Neutrophil (primary cell): Measurements from ENCODE around the gene PLCH2.

Experiments
- H3K27ac ChIP-seq: fragments of 200-600 bp; sonication (generic); 2 replicates; pipeline ENCODE4 v1.5.1; 2016; ENCODE audit warnings: mild to moderate bottlenecking, moderate library complexity
- H3K27me3 ChIP-seq: fragments of 200-600 bp; sonication (generic); 2 replicates; pipeline ENCODE4 v1.6.0; 2016; ENCODE audit warnings: mild to moderate bottlenecking
- H3K36me3 ChIP-seq: fragments of 200-600 bp; sonication (generic); 2 replicates; pipeline ENCODE4 v1.5.1; 2017
- H3K4me1 ChIP-seq, 2 experiments: fragments of 200-600 bp in 1 of 2; sonication (generic) in 1 of 2; 1 replicate in 1 of 2; 2 replicates in 1 of 2; pipeline versions ENCODE4 v1.5.1 to v1.6.1; 2013 to 2016; ENCODE audit warnings: low read depth in 1 of 2, low read length in 1 of 2, mild to moderate bottlenecking in 1 of 2, moderate library complexity in 1 of 2; ENCODE audit not compliant: control insufficient read depth in 1 of 2, insufficient read depth in 1 of 2
- H3K4me3 ChIP-seq, 2 experiments: fragments of 200-600 bp in 1 of 2; sonication (generic) in 1 of 2; 1 replicate in 1 of 2; 2 replicates in 1 of 2; pipeline ENCODE4 v1.5.1; 2013 to 2016; ENCODE audit warnings: low read depth in 1 of 2, low read length in 1 of 2, mild to moderate bottlenecking in 1 of 2, moderate library complexity in 1 of 2
- H3K9me3 ChIP-seq: fragments of 200-600 bp; sonication (generic); 2 replicates; pipeline ENCODE4 v1.5.1; 2016
- TF ChIP-seq, protein P1 (sequence below): fragments of 200-600 bp; sonication (generic); IDR thresholded peaks from 2 replicates; pipeline ENCODE4 v1.5.1; 2016; ENCODE audit warnings: antibody characterized with exemption

PLCH2 gene

DNA sequence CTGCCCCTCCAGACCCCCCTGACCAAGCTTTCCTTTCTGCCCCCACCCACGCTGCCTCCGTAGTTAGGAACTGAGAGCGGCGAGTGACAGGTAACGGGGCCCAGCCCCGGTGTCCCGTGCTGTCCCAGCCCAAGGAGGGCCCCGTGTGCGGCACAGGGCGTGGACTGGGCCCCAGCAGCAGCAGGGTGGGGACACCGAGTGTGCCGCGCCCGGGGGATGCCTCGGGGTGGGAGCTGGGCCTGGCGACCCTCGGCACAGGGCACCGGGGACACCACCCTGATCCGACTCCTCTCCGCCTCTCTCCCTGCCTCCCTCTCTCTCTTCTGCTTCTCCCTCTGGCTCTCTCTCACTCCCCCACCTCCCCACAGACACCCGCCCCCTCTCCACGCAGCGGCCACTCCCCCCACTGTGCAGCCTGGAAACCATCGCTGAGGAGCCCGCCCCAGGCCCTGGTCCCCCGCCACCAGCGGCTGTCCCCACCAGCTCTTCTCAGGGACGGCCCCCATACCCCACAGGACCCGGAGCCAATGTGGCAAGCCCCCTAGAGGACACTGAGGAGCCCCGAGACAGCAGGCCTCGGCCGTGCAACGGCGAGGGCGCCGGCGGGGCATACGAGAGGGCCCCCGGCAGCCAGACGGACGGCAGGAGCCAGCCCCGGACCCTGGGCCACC lies 27.6 kb downstream of the PLCH2 start:
- no peak overlapping the region for H3K4me3 ChIP-seq
- H3K27ac ChIP-seq, result no peak overlapping the region
- H3K27me3 ChIP-seq, result peaks cover 11% of the 10 kb centered on the region
- peaks cover 19% of the 10 kb centered on the region for H3K36me3 ChIP-seq
- TF ChIP-seq, protein P1, sequence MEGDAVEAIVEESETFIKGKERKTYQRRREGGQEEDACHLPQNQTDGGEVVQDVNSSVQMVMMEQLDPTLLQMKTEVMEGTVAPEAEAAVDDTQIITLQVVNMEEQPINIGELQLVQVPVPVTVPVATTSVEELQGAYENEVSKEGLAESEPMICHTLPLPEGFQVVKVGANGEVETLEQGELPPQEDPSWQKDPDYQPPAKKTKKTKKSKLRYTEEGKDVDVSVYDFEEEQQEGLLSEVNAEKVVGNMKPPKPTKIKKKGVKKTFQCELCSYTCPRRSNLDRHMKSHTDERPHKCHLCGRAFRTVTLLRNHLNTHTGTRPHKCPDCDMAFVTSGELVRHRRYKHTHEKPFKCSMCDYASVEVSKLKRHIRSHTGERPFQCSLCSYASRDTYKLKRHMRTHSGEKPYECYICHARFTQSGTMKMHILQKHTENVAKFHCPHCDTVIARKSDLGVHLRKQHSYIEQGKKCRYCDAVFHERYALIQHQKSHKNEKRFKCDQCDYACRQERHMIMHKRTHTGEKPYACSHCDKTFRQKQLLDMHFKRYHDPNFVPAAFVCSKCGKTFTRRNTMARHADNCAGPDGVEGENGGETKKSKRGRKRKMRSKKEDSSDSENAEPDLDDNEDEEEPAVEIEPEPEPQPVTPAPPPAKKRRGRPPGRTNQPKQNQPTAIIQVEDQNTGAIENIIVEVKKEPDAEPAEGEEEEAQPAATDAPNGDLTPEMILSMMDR, result no peak
- no peaks in the 10 kb centered on the region for H3K4me1 ChIP-seq
- no peaks in the 10 kb centered on the region for H3K9me3 ChIP-seq

DNA sequence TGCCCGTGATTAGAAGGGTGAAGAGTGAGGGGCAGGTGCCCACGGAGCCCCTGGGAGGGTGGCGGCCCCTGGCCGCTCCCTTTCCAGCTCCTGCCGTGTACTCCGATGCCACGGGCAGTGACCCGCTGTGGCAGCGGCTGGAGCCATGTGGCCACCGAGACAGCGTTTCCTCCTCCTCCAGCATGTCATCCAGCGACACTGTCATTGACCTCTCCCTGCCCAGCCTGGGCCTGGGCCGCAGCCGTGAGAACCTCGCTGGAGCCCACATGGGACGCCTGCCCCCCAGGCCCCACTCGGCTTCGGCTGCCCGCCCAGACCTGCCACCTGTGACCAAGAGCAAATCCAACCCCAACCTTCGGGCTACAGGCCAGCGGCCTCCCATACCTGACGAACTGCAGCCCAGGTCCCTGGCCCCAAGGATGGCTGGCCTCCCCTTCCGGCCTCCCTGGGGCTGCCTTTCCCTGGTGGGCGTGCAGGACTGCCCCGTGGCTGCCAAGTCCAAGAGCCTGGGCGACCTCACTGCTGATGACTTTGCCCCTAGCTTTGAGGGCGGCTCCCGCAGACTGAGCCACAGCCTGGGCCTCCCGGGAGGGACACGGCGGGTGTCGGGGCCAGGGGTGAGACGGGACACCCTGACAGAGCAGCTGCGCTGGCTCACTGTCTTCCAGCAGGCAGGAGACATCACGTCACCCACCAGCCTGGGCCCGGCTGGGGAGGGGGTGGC lies 28.3 kb downstream of the PLCH2 start:
- H3K36me3 ChIP-seq, result peaks cover 26% of the 10 kb centered on the region
- no peaks in the 10 kb centered on the region for H3K9me3 ChIP-seq
- H3K27me3 ChIP-seq, result peaks cover 11% of the 10 kb centered on the region
- TF ChIP-seq, protein P1, result no peak
- H3K4me3 ChIP-seq, result no peak overlapping the region
- no peak overlapping the region for H3K27ac ChIP-seq
- H3K4me1 ChIP-seq, result no peaks in the 10 kb centered on the region

DNA sequence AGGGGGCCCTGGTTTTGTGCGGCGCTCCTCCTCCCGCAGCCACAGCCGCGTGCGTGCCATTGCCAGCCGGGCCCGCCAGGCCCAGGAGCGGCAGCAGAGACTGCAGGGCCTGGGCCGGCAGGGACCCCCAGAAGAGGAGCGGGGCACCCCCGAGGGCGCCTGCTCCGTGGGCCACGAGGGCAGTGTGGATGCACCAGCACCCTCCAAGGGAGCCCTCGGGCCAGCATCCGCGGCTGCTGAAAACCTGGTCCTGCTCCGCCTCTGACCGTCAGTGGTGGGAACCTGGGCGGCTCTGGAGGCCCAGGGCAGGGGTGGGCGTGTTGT lies 28.8 kb downstream of the PLCH2 start:
- Histone ChIP-seq H3K9me3 (no peaks in the 10 kb centered on the region), H3K4me3 (no peak overlapping the region), H3K4me1 (no peaks in the 10 kb centered on the region), H3K27ac (no peak overlapping the region), H3K27me3 (peaks cover 11% of the 10 kb centered on the region), H3K36me3 (peaks cover 31% of the 10 kb centered on the region)
- TF ChIP-seq, protein P1, result no peak

DNA sequence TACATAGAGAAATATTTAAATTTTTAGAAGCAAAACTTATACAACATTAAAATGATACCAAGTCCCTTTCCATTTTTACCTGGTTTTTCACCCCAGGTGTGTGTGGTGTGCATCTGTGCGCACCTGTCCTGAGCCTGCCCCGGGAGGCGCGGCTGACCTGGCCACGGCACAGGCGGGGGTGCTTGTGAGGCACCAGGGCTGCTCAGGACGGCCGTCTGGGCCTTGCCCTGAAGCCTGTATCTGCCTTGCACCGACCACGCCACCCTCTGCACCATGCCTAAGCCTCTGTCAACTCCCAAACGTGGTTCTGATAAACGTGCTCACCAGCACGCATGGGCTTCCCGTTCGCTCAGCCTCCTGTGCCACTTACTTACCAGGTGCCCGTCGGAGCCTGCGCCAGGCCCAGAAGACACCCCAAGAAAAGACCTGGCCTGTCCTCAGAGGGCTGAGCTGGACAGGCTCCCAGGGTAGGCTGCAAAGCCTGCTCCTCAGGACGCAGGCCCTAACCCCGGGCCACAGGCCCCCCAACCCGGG lies 29.4 kb downstream of the PLCH2 start:
- Histone ChIP-seq H3K27me3 (peaks cover 11% of the 10 kb centered on the region), H3K27ac (no peak overlapping the region), H3K9me3 (no peaks in the 10 kb centered on the region), H3K36me3 (peaks cover 37% of the 10 kb centered on the region), H3K4me1 (no peaks in the 10 kb centered on the region), H3K4me3 (no peak overlapping the region)
- TF ChIP-seq, protein P1, result no peak

DNA sequence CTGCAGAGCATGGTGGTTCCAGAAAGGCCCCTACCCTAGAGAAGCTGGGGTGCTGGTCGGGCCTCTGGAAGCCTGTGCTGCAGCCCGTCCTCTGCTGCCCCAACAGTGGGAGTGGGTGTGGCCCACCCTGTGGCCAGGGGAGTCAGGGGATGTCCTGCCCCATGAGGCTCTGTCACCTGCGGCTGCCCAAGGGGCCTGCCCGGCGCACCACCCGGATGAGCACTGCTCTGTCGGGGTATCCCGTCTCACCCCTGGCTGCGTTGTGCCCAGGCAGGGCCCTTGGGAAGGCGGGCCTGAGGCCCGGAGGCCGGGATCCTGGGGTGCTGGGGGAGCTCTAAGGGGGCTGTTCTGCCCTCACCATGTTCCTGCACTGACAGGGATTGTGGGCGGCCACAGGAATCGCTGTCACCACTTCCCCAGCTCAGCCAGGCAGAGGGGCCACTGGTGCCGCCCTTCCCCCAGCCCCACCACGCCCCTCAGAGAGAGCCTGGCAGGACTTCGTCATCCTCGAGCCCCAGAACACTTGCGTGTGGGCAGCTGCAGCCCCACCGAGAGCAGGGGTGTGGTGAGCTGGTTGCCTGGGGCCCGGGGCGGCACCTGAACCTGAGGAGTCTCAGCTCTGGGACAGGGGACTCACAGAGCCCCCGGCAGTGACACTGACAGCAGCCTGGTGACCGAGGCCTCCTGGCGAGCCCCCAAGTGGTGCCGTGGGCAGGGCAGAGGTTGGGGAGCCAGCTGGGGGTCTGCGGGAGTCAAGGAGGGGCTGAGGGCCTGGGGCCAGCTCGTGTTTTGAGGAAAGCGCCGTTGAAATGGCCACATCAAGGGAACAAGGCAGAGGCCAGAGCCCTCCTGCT lies 30.1 kb downstream of the PLCH2 start:
- H3K4me3 ChIP-seq, result no peak overlapping the region
- H3K9me3 ChIP-seq, result no peaks in the 10 kb centered on the region
- H3K4me1 ChIP-seq, result no peaks in the 10 kb centered on the region
- peaks cover 11% of the 10 kb centered on the region for H3K27me3 ChIP-seq
- no peak overlapping the region for H3K27ac ChIP-seq
- TF ChIP-seq, protein P1, result no peak
- peaks cover 44% of the 10 kb centered on the region for H3K36me3 ChIP-seq
